Suprapubic skin (tissue), 4 donors: ENCODE data around the gene PRDM5.

Experiments used
- EP300 ChIP-seq: sonication (generic); formaldehyde crosslinking; IDR thresholded peaks from one replicate; pipeline ENCODE4 v1.6.1; 2017; ENCODE audit warnings: antibody characterized with exemption
- POLR2A ChIP-seq, 2 donors: fragments of 450-650 bp; IDR thresholded peaks; one replicate each; pipeline ENCODE4 v1.6.1; 2017; ENCODE audit warnings: antibody characterized with exemption in 2 of 2, mild to moderate bottlenecking in 2 of 2, moderate library complexity in 2 of 2
- POLR2AphosphoS5 ChIP-seq, 3 donors: sonication (generic); formaldehyde crosslinking; IDR thresholded peaks; one replicate each; pipeline ENCODE4 v1.6.1; 2017; ENCODE audit warnings: antibody characterized with exemption in 3 of 3
- TF ChIP-seq, protein P1 (sequence below), 2 donors: fragments of 200-600 bp in 1 of 2; fragments of 450-650 bp in 1 of 2; sonication (generic) in 1 of 2; IDR thresholded peaks; one replicate each; pipeline ENCODE4 v1.5.1; 2016 to 2019; ENCODE audit warnings: antibody characterized with exemption in 2 of 2, mild to moderate bottlenecking in 1 of 2, moderate library complexity in 1 of 2

DNA sequence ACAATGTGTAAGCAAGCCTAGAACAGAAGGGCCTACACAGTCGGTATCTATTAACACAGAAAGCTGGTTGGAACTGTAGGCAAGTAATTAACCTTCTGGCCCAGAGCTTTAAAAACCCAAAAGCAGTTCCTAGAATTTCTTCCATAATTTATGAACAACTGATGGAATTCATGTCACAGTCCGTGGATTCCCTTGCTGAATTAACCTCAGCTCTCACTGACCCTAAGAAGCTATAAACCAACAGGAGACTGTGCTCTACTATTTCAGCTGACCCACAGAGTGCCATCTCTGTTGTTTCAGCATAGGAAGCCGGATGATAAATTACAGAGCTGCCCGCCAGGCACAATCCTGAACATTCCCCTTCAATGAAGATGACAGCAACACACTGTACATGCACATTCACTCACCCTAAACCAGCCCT is 157.3 kb downstream of the PRDM5 start:
- TF ChIP-seq, protein P1, sequence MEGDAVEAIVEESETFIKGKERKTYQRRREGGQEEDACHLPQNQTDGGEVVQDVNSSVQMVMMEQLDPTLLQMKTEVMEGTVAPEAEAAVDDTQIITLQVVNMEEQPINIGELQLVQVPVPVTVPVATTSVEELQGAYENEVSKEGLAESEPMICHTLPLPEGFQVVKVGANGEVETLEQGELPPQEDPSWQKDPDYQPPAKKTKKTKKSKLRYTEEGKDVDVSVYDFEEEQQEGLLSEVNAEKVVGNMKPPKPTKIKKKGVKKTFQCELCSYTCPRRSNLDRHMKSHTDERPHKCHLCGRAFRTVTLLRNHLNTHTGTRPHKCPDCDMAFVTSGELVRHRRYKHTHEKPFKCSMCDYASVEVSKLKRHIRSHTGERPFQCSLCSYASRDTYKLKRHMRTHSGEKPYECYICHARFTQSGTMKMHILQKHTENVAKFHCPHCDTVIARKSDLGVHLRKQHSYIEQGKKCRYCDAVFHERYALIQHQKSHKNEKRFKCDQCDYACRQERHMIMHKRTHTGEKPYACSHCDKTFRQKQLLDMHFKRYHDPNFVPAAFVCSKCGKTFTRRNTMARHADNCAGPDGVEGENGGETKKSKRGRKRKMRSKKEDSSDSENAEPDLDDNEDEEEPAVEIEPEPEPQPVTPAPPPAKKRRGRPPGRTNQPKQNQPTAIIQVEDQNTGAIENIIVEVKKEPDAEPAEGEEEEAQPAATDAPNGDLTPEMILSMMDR (IDR thresholded peaks at IDR 0.05): no peak
- TF ChIP-seq POLR2A (IDR thresholded peaks at IDR 0.05): no peak
- TF ChIP-seq POLR2AphosphoS5 (IDR thresholded peaks at IDR 0.05): no peak
- TF ChIP-seq EP300: no peak
